Smooth muscle cell (in vitro differentiated cells): ENCODE results near the gene BIRC7. TPM values are rescaled to one million over a fixed set of nuclear protein-coding genes. Genes with fewer than 3 reads are reported as not detected.

Source experiments
- DNase-seq: peaks from one replicate; lab custom pipeline; 2025; ENCODE audit not compliant: unreplicated experiment; lab: John Stamatoyannopoulos, UW
- H2AFZ ChIP-seq: fragments of 200-600 bp; sonication (generic); 2 replicates; pipeline ENCODE4 v1.6.0; 2016; ENCODE audit warnings: antibody characterized with exemption, low read depth, mild to moderate bottlenecking
- H3F3A ChIP-seq: fragments of 200-600 bp; sonication (generic); 2 replicates; pipeline ENCODE4 v1.6.0; 2017; ENCODE audit warnings: antibody characterized with exemption, low read depth
- H3K27ac ChIP-seq: fragments of 200-600 bp; sonication (generic); 2 replicates; pipeline ENCODE4 v1.5.1; 2016; ENCODE audit warnings: low read depth, mild to moderate bottlenecking
- H3K27me3 ChIP-seq: fragments of 200-600 bp; sonication (generic); 2 replicates; pipeline ENCODE4 v1.6.1; 2016; ENCODE audit warnings: low read depth, mild to moderate bottlenecking
- H3K36me3 ChIP-seq: fragments of 200-600 bp; sonication (generic); 2 replicates; pipeline ENCODE4 v1.5.1; 2016; ENCODE audit warnings: low read depth
- H3K4me1 ChIP-seq: fragments of 200-600 bp; sonication (generic); 2 replicates; pipeline ENCODE4 v1.5.1; 2016; ENCODE audit warnings: low read depth
- H3K4me2 ChIP-seq: fragments of 200-600 bp; sonication (generic); 2 replicates; pipeline ENCODE4 v1.6.0; 2016; ENCODE audit warnings: mild to moderate bottlenecking
- H3K4me3 ChIP-seq: fragments of 200-600 bp; sonication (generic); 2 replicates; pipeline ENCODE4 v1.5.1; 2016; ENCODE audit warnings: mild to moderate bottlenecking
- H3K79me2 ChIP-seq: fragments of 200-600 bp; sonication (generic); 2 replicates; pipeline ENCODE4 v1.6.0; 2016; ENCODE audit warnings: low read depth, mild to moderate bottlenecking
- H3K9ac ChIP-seq: fragments of 200-600 bp; sonication (generic); 2 replicates; pipeline ENCODE4 v1.6.0; 2016; ENCODE audit warnings: low read depth
- H3K9me3 ChIP-seq: fragments of 200-600 bp; sonication (generic); replicated peaks from 2 replicates; pipeline ENCODE4 v1.5.1; 2016; ENCODE audit warnings: low read depth
- H4K20me1 ChIP-seq: fragments of 200-600 bp; sonication (generic); 2 replicates; pipeline ENCODE4 v1.6.0; 2016; ENCODE audit warnings: low read depth
- WGBS: methylation state at CpG from one replicate; pipeline ENCODE4 v1.1.7; 2016; ENCODE audit warnings: low lambda C conversion rate; 5-methylcytosine and 5-hydroxymethylcytosine counted together
- polyA plus RNA-seq: library from polyadenylated mRNA; unstranded; fragments of >200 nt; fragmentation: Nextera tagmentation; extraction: Ambion mirVana; gene quantifications from 2 replicates; pipeline ENCODE4 v1.2.1, GENCODE V29; 2016
- total RNA-seq: library from RNA; depleted of rRNA; stranded (reverse); fragments of >200 nt; gene quantifications from 2 replicates; pipeline ENCODE4 v1.2.3, GENCODE V29; 2014
- TF ChIP-seq, protein P1 (sequence below): fragments of 200-600 bp; sonication (generic); IDR thresholded peaks from 2 replicates; pipeline ENCODE4 v1.5.1; 2017; ENCODE audit warnings: borderline replicate concordance, mild to moderate bottlenecking, antibody characterized with exemption; ENCODE audit not compliant: insufficient read depth, poor library complexity, severe bottlenecking

The BIRC7 gene
- total and polyA plus RNA-seq, 2 experiments from 2014 or later = 5.8 to 10.9 TPM

DNA sequence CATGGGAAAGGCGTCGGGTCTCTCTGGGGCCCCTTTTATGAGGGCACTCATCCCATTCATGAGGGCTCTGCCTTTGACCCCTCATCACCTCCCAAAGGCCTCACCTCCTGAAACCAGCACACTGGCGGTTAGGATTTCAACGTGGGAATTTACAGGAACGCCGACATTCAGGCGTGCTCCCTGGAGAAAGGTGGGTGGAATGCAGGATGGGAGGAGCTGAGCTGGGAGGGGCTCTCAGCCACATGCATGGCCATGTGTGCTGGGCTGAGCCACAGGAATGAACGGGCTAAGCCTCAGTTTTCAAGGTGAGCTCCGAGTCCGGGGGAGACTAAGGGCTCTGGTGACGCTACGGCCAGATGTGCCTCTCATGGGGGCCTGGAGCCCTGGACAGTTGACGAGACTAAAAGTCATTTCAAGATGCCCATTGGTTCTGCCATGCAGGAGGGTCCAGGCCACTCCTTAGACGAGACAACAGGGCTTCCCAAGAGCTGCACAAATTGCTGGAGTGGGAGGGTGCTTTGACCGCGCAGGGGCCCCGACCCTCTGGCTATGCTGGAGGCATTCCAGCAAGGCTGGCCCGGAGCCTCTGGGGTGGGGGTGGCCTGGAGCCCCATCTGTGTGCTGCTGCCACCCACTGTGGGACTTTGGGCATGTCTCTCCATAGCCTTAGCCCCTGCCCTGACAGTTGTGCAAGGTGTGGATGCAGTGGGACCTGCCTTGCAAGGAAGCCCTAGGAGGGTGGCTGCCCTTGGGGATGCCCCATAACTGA, 33.1 kb downstream of the BIRC7 start:
- Histone ChIP-seq H3F3A (peaks cover 9% of the 10 kb centered on the region), H3K4me1 (peaks cover 16% of the 10 kb centered on the region), H3K36me3 (no peaks in the 10 kb centered on the region), H4K20me1 (peaks cover 8% of the 10 kb centered on the region), H3K9ac (no peak overlapping the region), H2AFZ (no peak overlapping the region), H3K27me3 (no peaks in the 10 kb centered on the region), H3K79me2 (peaks cover 25% of the 10 kb centered on the region), H3K4me3 (no peak overlapping the region), H3K27ac (peak overlapping the region; percentile 34), H3K4me2 (peak overlapping the region; percentile 48), H3K9me3 (no peaks in the 10 kb centered on the region)
- TF ChIP-seq, protein P1, sequence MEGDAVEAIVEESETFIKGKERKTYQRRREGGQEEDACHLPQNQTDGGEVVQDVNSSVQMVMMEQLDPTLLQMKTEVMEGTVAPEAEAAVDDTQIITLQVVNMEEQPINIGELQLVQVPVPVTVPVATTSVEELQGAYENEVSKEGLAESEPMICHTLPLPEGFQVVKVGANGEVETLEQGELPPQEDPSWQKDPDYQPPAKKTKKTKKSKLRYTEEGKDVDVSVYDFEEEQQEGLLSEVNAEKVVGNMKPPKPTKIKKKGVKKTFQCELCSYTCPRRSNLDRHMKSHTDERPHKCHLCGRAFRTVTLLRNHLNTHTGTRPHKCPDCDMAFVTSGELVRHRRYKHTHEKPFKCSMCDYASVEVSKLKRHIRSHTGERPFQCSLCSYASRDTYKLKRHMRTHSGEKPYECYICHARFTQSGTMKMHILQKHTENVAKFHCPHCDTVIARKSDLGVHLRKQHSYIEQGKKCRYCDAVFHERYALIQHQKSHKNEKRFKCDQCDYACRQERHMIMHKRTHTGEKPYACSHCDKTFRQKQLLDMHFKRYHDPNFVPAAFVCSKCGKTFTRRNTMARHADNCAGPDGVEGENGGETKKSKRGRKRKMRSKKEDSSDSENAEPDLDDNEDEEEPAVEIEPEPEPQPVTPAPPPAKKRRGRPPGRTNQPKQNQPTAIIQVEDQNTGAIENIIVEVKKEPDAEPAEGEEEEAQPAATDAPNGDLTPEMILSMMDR = no peak
- WGBS = 50% methylated on average over 18 of the region's 18 CpGs
- no peak for DNase-seq

DNA sequence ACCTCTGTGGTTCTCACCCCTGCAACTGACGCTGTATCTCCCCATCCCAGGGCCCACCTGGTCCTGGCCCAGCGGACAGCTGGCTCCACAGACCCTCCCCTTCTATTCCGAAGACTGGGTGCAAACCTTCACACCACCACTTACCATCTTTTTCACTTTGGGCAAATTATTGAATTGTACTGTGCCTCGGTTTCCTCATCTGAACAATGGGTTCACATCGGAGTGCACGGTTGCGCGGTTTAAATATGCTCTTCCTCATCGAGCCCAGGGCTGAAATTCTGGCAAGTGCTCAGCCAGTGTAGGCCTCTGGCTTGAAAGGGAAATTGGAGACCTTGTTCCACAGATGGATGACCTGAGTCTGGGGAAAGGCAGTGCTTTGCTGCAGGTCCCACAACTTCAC, 34.0 kb downstream of the BIRC7 start:
- no peak for DNase-seq
- no peaks in the 10 kb centered on the region for H3K9me3 ChIP-seq
- 97% methylated on average over 9 of the region's 9 CpGs for WGBS

DNA sequence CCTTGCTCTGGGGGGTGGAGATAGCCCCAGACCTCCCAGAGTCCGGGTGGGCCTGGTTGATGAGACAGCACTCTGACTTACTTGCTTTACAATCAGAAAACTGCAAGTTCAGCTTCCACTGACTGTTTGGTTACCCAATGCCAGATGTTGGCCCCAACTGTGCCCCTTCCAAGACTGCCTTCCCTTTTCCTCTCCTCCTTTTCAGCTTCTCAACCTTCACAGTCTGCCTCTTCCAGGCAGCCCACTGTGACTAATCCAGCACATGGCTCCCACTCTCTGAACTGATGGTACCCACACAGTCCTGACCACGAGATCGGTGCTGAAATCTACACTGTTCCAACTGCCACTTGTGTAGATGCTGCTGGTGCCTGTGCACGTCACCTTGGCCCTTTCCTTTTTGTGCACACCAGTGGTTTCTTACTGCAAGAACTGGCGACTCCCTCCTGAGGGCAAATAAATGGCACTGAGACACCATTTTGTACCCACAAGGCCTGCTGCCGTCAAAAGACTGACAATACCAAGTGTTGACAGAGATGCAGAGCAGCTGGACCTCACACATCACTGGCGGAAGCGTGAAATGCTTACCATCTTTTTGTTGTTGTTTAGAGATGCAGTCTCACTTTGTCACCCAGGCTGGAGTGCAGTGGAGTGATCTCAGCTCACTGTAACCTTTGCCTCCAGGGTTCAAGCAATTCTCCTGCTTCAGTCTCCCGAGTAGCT, 35.1 kb downstream of the BIRC7 start:
- Histone ChIP-seq H3K9me3 (no peaks in the 10 kb centered on the region), H3K4me1 (peaks cover 23% of the 10 kb centered on the region), H3K9ac (no peak overlapping the region), H3K4me2 (no peak overlapping the region), H3K27ac (no peak overlapping the region), H3K36me3 (no peaks in the 10 kb centered on the region), H3K27me3 (no peaks in the 10 kb centered on the region), H3F3A (peaks cover 9% of the 10 kb centered on the region), H3K79me2 (peaks cover 44% of the 10 kb centered on the region), H4K20me1 (peaks cover 27% of the 10 kb centered on the region), H3K4me3 (no peak overlapping the region), H2AFZ (no peak overlapping the region)
- no peak for DNase-seq
- 89% methylated on average over 9 of the region's 9 CpGs for WGBS
- TF ChIP-seq, protein P1 = no peak

More for the DNA sequence above, 34.0 kb downstream of the BIRC7 start:
- TF ChIP-seq, protein P1 = no peak
- Histone ChIP-seq H3K27me3 (no peaks in the 10 kb centered on the region), H3K4me3 (no peak overlapping the region), H3F3A (peaks cover 9% of the 10 kb centered on the region), H3K36me3 (no peaks in the 10 kb centered on the region), H3K79me2 (peaks cover 33% of the 10 kb centered on the region), H3K9ac (no peak overlapping the region), H4K20me1 (peaks cover 16% of the 10 kb centered on the region), H3K4me1 (peaks cover 23% of the 10 kb centered on the region), H2AFZ (no peak overlapping the region), H3K4me2 (no peak overlapping the region), H3K27ac (no peak overlapping the region)
